Adrenal gland (tissue), 12 donors: Measurements from ENCODE around the gene TMLHE. TPM values are rescaled to one million over a fixed set of nuclear protein-coding genes. Genes with fewer than 3 reads are reported as not detected.
"Not testable (repeated sequence)": the region's sequence is repeated elsewhere in the genome, so short reads cannot be mapped to it uniquely, and the experiment has no call there.

Experiments
- DNase-seq, 7 donors: peaks; one replicate each; pipeline ENCODE4 v3.0.0-alpha.2; 2019 to 2020
- H3K27ac ChIP-seq, 5 donors: fragments of 200-600 bp; sonication (generic) in 4 of 5; 1 replicate in 3 of 5; 2 replicates in 2 of 5; pipeline versions ENCODE4 v1.5.1 to v1.8.0; 2016 to 2020; ENCODE audit warnings: mild to moderate bottlenecking in 1 of 5
- H3K27me3 ChIP-seq: fragments of 200-600 bp; 2 replicates; pipeline ENCODE4 v1.8.0; 2021
- H3K36me3 ChIP-seq, 2 donors: fragments of 200-600 bp; replicated peaks in 1 of 2; 1 replicate in 1 of 2; 2 replicates in 1 of 2; pipeline versions ENCODE4 v1.5.1 to v1.8.0; 2018 to 2022
- H3K4me1 ChIP-seq, 2 donors: fragments of 200-600 bp; replicated peaks in 1 of 2; 1 replicate in 1 of 2; 2 replicates in 1 of 2; pipeline versions ENCODE4 v1.5.1 to v1.8.0; 2018 to 2021
- H3K4me3 ChIP-seq, 4 donors: fragments of 200-600 bp; sonication (generic) in 3 of 4; one replicate each; pipeline ENCODE4 v1.5.1; 2016 to 2018
- H3K9me3 ChIP-seq, 3 donors: fragments of 200-600 bp; sonication (generic) in 1 of 3; replicated peaks in 1 of 3; 1 replicate in 2 of 3; 2 replicates in 1 of 3; pipeline versions ENCODE4 v1.5.1 to v1.8.0; 2016 to 2021
- POLR2A ChIP-seq, 2 donors: fragments of 450-650 bp; IDR thresholded peaks; one replicate each; pipeline ENCODE4 v1.6.1; 2017; ENCODE audit warnings: antibody characterized with exemption in 2 of 2, mild to moderate bottlenecking in 2 of 2, moderate library complexity in 1 of 2
- WGBS, 4 donors: extraction: QIAGEN DNeasy Blood & Tissue Kit in 2 of 4; methylation state at CpG; one replicate each; pipeline versions ENCODE4 v1.1.5 to v1.1.7; 2013 to 2017; 5-methylcytosine and 5-hydroxymethylcytosine counted together
- intact Hi-C, 2 donors: fragments of 100-400 bp; cut with DNase I; formaldehyde crosslinking; loops; one replicate each; pipeline versions ENCODE4 v1.14.1 to v1.15.0; 2022 to 2023
- polyA plus RNA-seq, 3 donors: library from polyadenylated mRNA; stranded (reverse); fragments of 200-250 nt in 2 of 3; fragments of 350-450 nt in 1 of 3; fragmentation: Illumina TruSeq in 1 of 3; extraction: RNeasy Lipid Tissue Mini Kit (QIAGEN cat#74804) in 1 of 3; gene quantifications; one replicate each; pipeline ENCODE4 v1.2.3, GENCODE V29; 2013 to 2014
- total RNA-seq, 9 donors: library from RNA; depleted of rRNA in 4 of 9; stranded (reverse); fragments of >200 nt in 4 of 9; fragments of 120-200 nt in 1 of 9; fragmentation: NEBNext Ultra II Directional in 1 of 9; extraction: Animal tissue kit (Norgen Biotek cat#: 25700) in 1 of 9; gene quantifications; one replicate each; pipeline versions ENCODE4 v1.1.0 to v1.2.4, GENCODE V29; 2013 to 2023
- TF ChIP-seq, protein P1 (sequence below), 6 experiments: fragments of 450-650 bp in 4 of 6; fragments of 200-600 bp in 2 of 6; sonication (generic) in 1 of 6; IDR thresholded peaks; 1 replicate in 5 of 6; 2 replicates in 1 of 6; pipeline versions ENCODE4 v1.5.1 to v1.8.0; 2016 to 2021; ENCODE audit warnings: antibody characterized with exemption in 6 of 6, mild to moderate bottlenecking in 2 of 6, moderate library complexity in 1 of 6
- donor health status: healthy with polysubstance abuse.
- donor health status: Bipolar disorder and iron deficiency.
- donor health status: DM: yes; HTN: yes; CAD: no.
- donor health status: DM: no; HTN: no; CAD: no.
- donor health status: DM: no; HTN: no; CAD: no.
- donor health status: DM: yes; HTN: yes; CAD: no.

Gene TMLHE
- total and polyA plus RNA-seq, 12 donors = 6.7 to 33.7 (median 19.6) TPM

GRCh38 chrX:155535866-155536265, 76.9 kb downstream of the TMLHE start:
- no peaks in the 10 kb centered on the region for H3K27me3 ChIP-seq
- intact Hi-C loops = no loop called here
- TF ChIP-seq, protein P1, sequence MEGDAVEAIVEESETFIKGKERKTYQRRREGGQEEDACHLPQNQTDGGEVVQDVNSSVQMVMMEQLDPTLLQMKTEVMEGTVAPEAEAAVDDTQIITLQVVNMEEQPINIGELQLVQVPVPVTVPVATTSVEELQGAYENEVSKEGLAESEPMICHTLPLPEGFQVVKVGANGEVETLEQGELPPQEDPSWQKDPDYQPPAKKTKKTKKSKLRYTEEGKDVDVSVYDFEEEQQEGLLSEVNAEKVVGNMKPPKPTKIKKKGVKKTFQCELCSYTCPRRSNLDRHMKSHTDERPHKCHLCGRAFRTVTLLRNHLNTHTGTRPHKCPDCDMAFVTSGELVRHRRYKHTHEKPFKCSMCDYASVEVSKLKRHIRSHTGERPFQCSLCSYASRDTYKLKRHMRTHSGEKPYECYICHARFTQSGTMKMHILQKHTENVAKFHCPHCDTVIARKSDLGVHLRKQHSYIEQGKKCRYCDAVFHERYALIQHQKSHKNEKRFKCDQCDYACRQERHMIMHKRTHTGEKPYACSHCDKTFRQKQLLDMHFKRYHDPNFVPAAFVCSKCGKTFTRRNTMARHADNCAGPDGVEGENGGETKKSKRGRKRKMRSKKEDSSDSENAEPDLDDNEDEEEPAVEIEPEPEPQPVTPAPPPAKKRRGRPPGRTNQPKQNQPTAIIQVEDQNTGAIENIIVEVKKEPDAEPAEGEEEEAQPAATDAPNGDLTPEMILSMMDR (IDR thresholded peaks at IDR 0.05) = no peak
- TF ChIP-seq POLR2A (IDR thresholded peaks at IDR 0.05) = no peak
- WGBS, 4 donors = 65 to 100% (median 90%) methylated on average over 1 of the region's 1 CpG
- no peak overlapping the region for H3K4me3 ChIP-seq
- no peak overlapping the region for H3K27ac ChIP-seq
- H3K36me3 ChIP-seq = no peaks in the 10 kb centered on the region
- H3K4me1 ChIP-seq = no peaks in the 10 kb centered on the region
- no peaks in the 10 kb centered on the region for H3K9me3 ChIP-seq
- DNase-seq = no peak

DNA sequence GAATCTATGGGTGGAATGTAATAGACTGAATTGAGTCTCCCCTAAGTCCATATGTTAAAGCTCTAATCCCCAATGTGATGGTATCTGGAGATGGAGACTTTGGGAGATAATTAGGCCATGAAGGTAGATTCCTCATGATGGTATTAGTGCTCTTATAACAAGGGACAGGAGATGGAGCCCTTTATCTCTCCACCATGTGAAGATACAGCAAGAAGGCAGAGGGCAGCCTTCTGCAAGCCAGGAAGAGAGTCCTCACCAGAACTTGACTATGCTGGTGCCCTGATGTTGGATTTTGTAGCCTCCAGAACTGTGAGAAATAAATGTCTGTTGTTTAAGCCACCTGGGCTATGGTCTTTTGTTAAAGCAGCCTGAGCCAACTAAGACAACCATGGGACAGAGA, 78.0 kb downstream of the TMLHE start:
- Histone ChIP-seq H3K27ac (no peak overlapping the region), H3K9me3 (no peaks in the 10 kb centered on the region), H3K4me1 (no peaks in the 10 kb centered on the region), H3K4me3 (no peak overlapping the region), H3K27me3 (no peaks in the 10 kb centered on the region), H3K36me3 (no peaks in the 10 kb centered on the region)
- intact Hi-C loops = no loop called here
- no peak for TF ChIP-seq POLR2A (IDR thresholded peaks at IDR 0.05)
- TF ChIP-seq, protein P1 (IDR thresholded peaks at IDR 0.05) = no peak
- no peak for DNase-seq

DNA sequence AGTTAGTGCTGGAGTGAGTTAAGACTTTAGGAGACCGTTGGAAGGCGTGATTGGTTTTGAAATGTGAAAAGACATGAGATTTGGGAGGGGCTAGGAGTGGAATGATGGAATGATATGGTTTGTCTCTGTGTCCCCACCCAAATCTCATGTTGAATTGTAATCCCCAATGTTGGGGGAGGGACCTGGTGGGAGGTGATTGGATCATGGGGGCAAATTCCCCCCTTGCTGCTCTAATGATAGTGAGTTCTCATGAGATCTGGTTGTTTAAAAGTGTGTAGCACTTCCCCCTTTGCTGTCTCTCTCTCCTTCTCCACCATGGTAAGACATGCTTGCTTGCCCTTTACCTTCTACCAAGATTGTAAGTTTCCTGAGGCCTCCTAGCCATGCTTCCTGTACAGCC, 85.7 kb downstream of the TMLHE start:
- H3K27me3 ChIP-seq, H3K4me1 ChIP-seq, intact Hi-C loops, H3K27ac ChIP-seq, DNase-seq, H3K36me3 ChIP-seq, H3K4me3 ChIP-seq, H3K9me3 ChIP-seq: not testable (repeated sequence)
- WGBS, 4 donors = 61 to 100% (median 86%) methylated on average over 2 of the region's 2 CpGs

GRCh38 chrX:155514225-155514624, 98.5 kb downstream of the TMLHE start:
- no peak for DNase-seq
- Histone ChIP-seq H3K4me3 (no peak overlapping the region), H3K36me3 (no peaks in the 10 kb centered on the region), H3K4me1 (no peaks in the 10 kb centered on the region), H3K27ac (no peak overlapping the region), H3K9me3 (no peaks in the 10 kb centered on the region), H3K27me3 (no peaks in the 10 kb centered on the region)
- no peak for TF ChIP-seq POLR2A (IDR thresholded peaks at IDR 0.05)
- TF ChIP-seq, protein P1 (IDR thresholded peaks at IDR 0.05) = no peak
- intact Hi-C loops = no loop called here

- no peak overlapping the region for H3K27ac ChIP-seq
- no peaks in the 10 kb centered on the region for H3K36me3 ChIP-seq
- no peaks in the 10 kb centered on the region for H3K27me3 ChIP-seq
- TF ChIP-seq, protein P1 (IDR thresholded peaks at IDR 0.05) = no peak
- no peak for TF ChIP-seq POLR2A (IDR thresholded peaks at IDR 0.05)
- peaks cover 0 to 4% (median 0%) of the 10 kb centered on the region in 3 donors for H3K9me3 ChIP-seq
- no peak overlapping the region for H3K4me3 ChIP-seq
- intact Hi-C loops = no loop called here
- DNase-seq = no peak
- no peaks in the 10 kb centered on the region for H3K4me1 ChIP-seq
Observed at GRCh38 chrX:155505296-155505695, 107.5 kb downstream of the TMLHE start.

DNA sequence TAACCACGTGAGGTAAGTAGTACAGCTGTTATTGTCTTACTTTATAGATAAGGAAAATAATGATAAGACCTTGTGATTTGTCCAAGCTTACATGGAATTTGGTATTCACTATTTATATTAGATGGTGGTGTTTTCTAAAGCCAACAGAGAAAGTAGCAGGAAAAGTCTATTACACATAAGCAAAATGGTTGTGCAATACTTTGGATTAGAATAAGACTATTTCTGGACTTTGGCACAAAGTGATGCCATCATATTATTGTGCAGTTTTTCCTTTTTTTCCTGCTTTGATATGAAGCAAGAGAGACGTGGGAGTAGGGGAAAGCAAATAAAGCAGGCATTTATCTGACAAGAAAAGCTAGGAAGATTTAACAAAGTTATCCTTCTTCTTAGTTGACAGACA, 117.6 kb downstream of the TMLHE start:
- H3K4me3 ChIP-seq, intact Hi-C loops, DNase-seq, H3K27me3 ChIP-seq, H3K4me1 ChIP-seq, H3K36me3 ChIP-seq, H3K27ac ChIP-seq, H3K9me3 ChIP-seq: not testable (repeated sequence)
- whole genome bisulfite sequencing, 4 donors = no CpG with 5 or more reads among the region's 2 CpGs

DNA sequence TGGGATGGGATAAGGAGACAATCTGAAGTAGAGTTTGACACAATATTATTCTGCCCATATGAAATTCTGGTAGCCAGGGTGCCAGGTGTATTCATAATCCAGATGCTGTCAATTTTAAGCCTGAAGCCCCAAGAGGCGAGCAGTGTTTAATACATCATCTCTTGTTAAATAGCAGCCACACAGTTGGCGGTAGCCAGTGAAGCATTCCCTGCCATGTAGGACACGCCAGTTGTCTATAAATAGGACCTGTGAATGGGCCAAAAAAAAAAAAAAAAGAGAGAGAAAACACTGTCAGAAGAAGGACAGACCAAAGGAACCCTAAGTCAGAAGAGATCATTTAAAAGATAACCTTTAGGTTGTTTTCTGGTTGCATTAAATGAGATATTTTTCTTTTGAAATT, 121.3 kb downstream of the TMLHE start:
- H3K36me3 ChIP-seq, H3K4me1 ChIP-seq, H3K9me3 ChIP-seq, intact Hi-C loops, H3K27ac ChIP-seq, H3K4me3 ChIP-seq, DNase-seq, H3K27me3 ChIP-seq: not testable (repeated sequence)
- WGBS, 4 donors = 33 to 57% methylated on average over 1 to 2 of the region's 3 CpGs; no CpG with 5 or more reads in 2 of the 4 donors

- H3K27me3 ChIP-seq, H3K9me3 ChIP-seq, H3K36me3 ChIP-seq, H3K4me3 ChIP-seq, DNase-seq, H3K4me1 ChIP-seq, intact Hi-C loops, H3K27ac ChIP-seq: not testable (repeated sequence)
- no CpG with 5 or more reads among the region's 7 CpGs for WGBS, 4 donors
Observed at GRCh38 chrX:155477136-155477535, 135.6 kb downstream of the TMLHE start.
